ENCODE results near the gene CTNNB1.

CTNNB1 gene

GRCh38 chr3:41251593-41251992 lies 52.3 kb downstream of the CTNNB1 start:
- Histone ChIP-seq H2AFZ (ENCODE audit: low read depth, low read length) (no peak overlapping the region), H3K9me3 (ENCODE audit: insufficient read depth, low read length, severe bottlenecking) (no peaks in the 10 kb centered on the region), H3K4me3 (ENCODE audit: low read depth in 1 of 2, low read length in 2 of 2) (no peak overlapping the region), H3K79me2 (ENCODE audit: insufficient read depth, low read length) (no peaks in the 10 kb centered on the region), H3K27ac (ENCODE audit: low read length) (no peak overlapping the region), H3K4me2 (ENCODE audit: insufficient read depth, low read length) (no peak overlapping the region), H3K36me3 (ENCODE audit: insufficient read depth, low read length) (no peaks in the 10 kb centered on the region), H3K27me3 (ENCODE audit: insufficient read depth, low read length, poor library complexity) (no peaks in the 10 kb centered on the region), H4K20me1 (ENCODE audit: insufficient read depth, low read length) (no peaks in the 10 kb centered on the region), H3K4me1 (ENCODE audit: insufficient read depth, low read length) (no peaks in the 10 kb centered on the region), H3K9ac (ENCODE audit: low read depth, low read length) (no peak overlapping the region)
- TF ChIP-seq EZH2 (IDR thresholded peaks at IDR 0.05; ENCODE audit: borderline replicate concordance, low read depth, low read length, severe bottlenecking) (no peak), CTCF (IDR thresholded peaks at IDR 0.05; ENCODE audit: borderline replicate concordance, extremely low read depth, low read length, poor library complexity, severe bottlenecking) (no peak)
- DNase-seq (no peak), ATAC-seq (ENCODE audit: insufficient read depth, low read depth) (no peak)

- no peaks in the 10 kb centered on the region for H3K79me2 ChIP-seq (ENCODE audit: insufficient read depth, low read length)
- H3K4me1 ChIP-seq (ENCODE audit: insufficient read depth, low read length), result no peaks in the 10 kb centered on the region
- H3K4me3 ChIP-seq (ENCODE audit: low read depth in 1 of 2, low read length in 2 of 2), result no peak overlapping the region
- H3K4me2 ChIP-seq (ENCODE audit: insufficient read depth, low read length), result no peak overlapping the region
- TF ChIP-seq EZH2 (IDR thresholded peaks at IDR 0.05; ENCODE audit: borderline replicate concordance, low read depth, low read length, severe bottlenecking) (no peak), CTCF (IDR thresholded peaks at IDR 0.05; ENCODE audit: borderline replicate concordance, extremely low read depth, low read length, poor library complexity, severe bottlenecking) (no peak)
- H4K20me1 ChIP-seq (ENCODE audit: insufficient read depth, low read length), result no peaks in the 10 kb centered on the region
- no peak for DNase-seq
- no peak overlapping the region for H3K9ac ChIP-seq (ENCODE audit: low read depth, low read length)
- H3K9me3 ChIP-seq (ENCODE audit: insufficient read depth, low read length, severe bottlenecking), result no peaks in the 10 kb centered on the region
- H3K36me3 ChIP-seq (ENCODE audit: insufficient read depth, low read length), result no peaks in the 10 kb centered on the region
- no peak overlapping the region for H2AFZ ChIP-seq (ENCODE audit: low read depth, low read length)
- ATAC-seq (ENCODE audit: insufficient read depth, low read depth), result no peak
- no peak overlapping the region for H3K27ac ChIP-seq (ENCODE audit: low read length)
- H3K27me3 ChIP-seq (ENCODE audit: insufficient read depth, low read length, poor library complexity), result no peaks in the 10 kb centered on the region
Observed at GRCh38 chr3:41258239-41258800, 59.0 kb downstream of the CTNNB1 start.

GRCh38 chr3:41259449-41260062 lies 60.3 kb downstream of the CTNNB1 start:
- DNase-seq, result no peak
- no peak for TF ChIP-seq CTCF (IDR thresholded peaks at IDR 0.05; ENCODE audit: borderline replicate concordance, extremely low read depth, low read length, poor library complexity, severe bottlenecking)
- no peak for TF ChIP-seq EZH2 (IDR thresholded peaks at IDR 0.05; ENCODE audit: borderline replicate concordance, low read depth, low read length, severe bottlenecking)
- no peaks in the 10 kb centered on the region for H3K27me3 ChIP-seq (ENCODE audit: insufficient read depth, low read length, poor library complexity)
- no peaks in the 10 kb centered on the region for H3K4me1 ChIP-seq (ENCODE audit: insufficient read depth, low read length)
- H3K4me2 ChIP-seq (ENCODE audit: insufficient read depth, low read length), result no peak overlapping the region
- H3K36me3 ChIP-seq (ENCODE audit: insufficient read depth, low read length), result no peaks in the 10 kb centered on the region
- no peak overlapping the region for H3K27ac ChIP-seq (ENCODE audit: low read length)
- H3K79me2 ChIP-seq (ENCODE audit: insufficient read depth, low read length), result no peaks in the 10 kb centered on the region
- no peak for ATAC-seq (ENCODE audit: insufficient read depth, low read depth)
- H3K4me3 ChIP-seq (ENCODE audit: low read depth in 1 of 2, low read length in 2 of 2), result no peak overlapping the region
- no peak overlapping the region for H3K9ac ChIP-seq (ENCODE audit: low read depth, low read length)
- no peaks in the 10 kb centered on the region for H3K9me3 ChIP-seq (ENCODE audit: insufficient read depth, low read length, severe bottlenecking)
- no peaks in the 10 kb centered on the region for H4K20me1 ChIP-seq (ENCODE audit: insufficient read depth, low read length)
- no peak overlapping the region for H2AFZ ChIP-seq (ENCODE audit: low read depth, low read length)

All from DND-41 (cell line).